IMR-90 (cell line): Measurements from ENCODE around the gene LARP1. TPM values are rescaled to one million over a fixed set of nuclear protein-coding genes. Genes with fewer than 3 reads are reported as not detected.

ENCODE experiments used
- ATAC-seq: fragments of 200-7000 bp; cut with Tn5 transposase; 2 replicates; pipeline ENCODE4 v1.9.1; 2020; ENCODE audit warnings: low read depth, mild to moderate bottlenecking, moderate library complexity
- BruUV-seq: library from RNA; stranded (reverse); fragments of 400-500 nt; replicated peaks from 2 replicates; lab custom pipeline; 2021; lab: Mats Ljungman, UMichigan
- CTCF ChIA-PET: fragments of 300-600 bp; formaldehyde crosslinking; extraction: SDS; loops from one replicate; lab custom pipeline; 2021; ENCODE audit warnings: antibody characterized with exemption; lab: Yijun Ruan, JAX
- POLR2A ChIA-PET: fragments of 300-600 bp; sonication (Branson Sonifier 250); formaldehyde crosslinking; loops from one replicate; lab custom pipeline; 2022; ENCODE audit warnings: antibody characterized with exemption; ENCODE audit not compliant: unreplicated experiment; lab: Charles Lee
- DNase-seq: peaks from one replicate; pipeline ENCODE4 v3.0.0; 2013
- H2AFZ ChIP-seq: replicated peaks from 2 replicates; pipeline ENCODE3; 2013; ENCODE audit warnings: low read length, mild to moderate bottlenecking; ENCODE audit not compliant: poor library complexity
- H2AK5ac ChIP-seq: 2 replicates; pipeline ENCODE4 v1.6.1; 2013; ENCODE audit warnings: low read depth, low read length, inconsistent platforms
- H2AK9ac ChIP-seq: replicated peaks from 2 replicates; pipeline ENCODE3; 2013; ENCODE audit warnings: mild to moderate bottlenecking, low read depth, low read length, moderate library complexity; ENCODE audit not compliant: poor library complexity
- H2BK120ac ChIP-seq: 2 replicates; pipeline ENCODE4 v1.6.1; 2013; ENCODE audit warnings: low read depth, low read length, inconsistent platforms
- H2BK15ac ChIP-seq: 3 replicates; pipeline ENCODE4 v1.6.1; 2013; ENCODE audit warnings: low read depth, low read length, inconsistent platforms
- H2BK20ac ChIP-seq: 2 replicates; pipeline ENCODE4 v1.6.1; 2013; ENCODE audit warnings: low read depth, mild to moderate bottlenecking, inconsistent platforms, low read length, moderate library complexity
- H2BK5ac ChIP-seq: 2 replicates; pipeline ENCODE4 v1.6.1; 2013; ENCODE audit warnings: mild to moderate bottlenecking, low read depth, low read length, inconsistent platforms; ENCODE audit not compliant: poor library complexity, severe bottlenecking
- H3K14ac ChIP-seq: replicated peaks from 2 replicates; pipeline ENCODE4 v1.6.1; 2013; ENCODE audit warnings: low read depth, low read length, inconsistent platforms
- H3K18ac ChIP-seq: 2 replicates; pipeline ENCODE4 v1.6.1; 2013; ENCODE audit warnings: low read depth, low read length, control low read depth
- H3K23ac ChIP-seq: 2 replicates; pipeline ENCODE4 v1.6.1; 2013; ENCODE audit warnings: low read depth, low read length, inconsistent platforms
- H3K27ac ChIP-seq: 2 replicates; pipeline ENCODE4 v1.5.1; 2013; ENCODE audit warnings: mild to moderate bottlenecking, control low read depth, low read length; ENCODE audit not compliant: insufficient read depth
- H3K27me3 ChIP-seq: 2 replicates; pipeline ENCODE4 v1.6.1; 2013; ENCODE audit warnings: low read length; ENCODE audit not compliant: control insufficient read depth, insufficient read depth
- H3K36me3 ChIP-seq: 2 replicates; pipeline ENCODE4 v1.6.1; 2013; ENCODE audit warnings: low read length, mixed read lengths; ENCODE audit not compliant: control insufficient read depth, insufficient read depth
- H3K4ac ChIP-seq: 2 replicates; pipeline ENCODE4 v1.6.1; 2013; ENCODE audit warnings: low read depth, low read length, inconsistent platforms
- H3K4me1 ChIP-seq: 2 replicates; pipeline ENCODE4 v1.6.1; 2013; ENCODE audit warnings: low read length, mixed read lengths; ENCODE audit not compliant: control insufficient read depth, insufficient read depth
- H3K4me2 ChIP-seq: 2 replicates; pipeline ENCODE4 v1.6.1; 2013; ENCODE audit warnings: low read depth, mild to moderate bottlenecking, control low read depth, low read length, moderate library complexity
- H3K4me3 ChIP-seq: 2 replicates; pipeline ENCODE4 v1.5.1; 2013; ENCODE audit warnings: low read depth, mild to moderate bottlenecking, control low read depth, low read length, moderate library complexity; ENCODE audit not compliant: insufficient read depth
- H3K56ac ChIP-seq: 2 replicates; pipeline ENCODE4 v1.6.1; 2013; ENCODE audit warnings: low read length, inconsistent platforms; ENCODE audit not compliant: insufficient read depth; ENCODE audit errors: extremely low read depth
- H3K79me1 ChIP-seq, 2 experiments: 2 replicates each; pipeline ENCODE4 v1.6.1; 2013; ENCODE audit warnings: low read length in 2 of 2, inconsistent platforms in 1 of 2, low read depth in 1 of 2
- H3K9ac ChIP-seq: 2 replicates; pipeline ENCODE4 v1.6.1; 2013; ENCODE audit warnings: low read depth, low read length, control low read depth
- H3K9me1 ChIP-seq: 2 replicates; pipeline ENCODE4 v1.6.1; 2013; ENCODE audit warnings: low read length, inconsistent platforms; ENCODE audit not compliant: insufficient read depth
- H3K9me3 ChIP-seq: 2 replicates; pipeline ENCODE4 v1.6.1; 2013; ENCODE audit warnings: low read length; ENCODE audit not compliant: control insufficient read depth, insufficient read depth
- H4K20me1 ChIP-seq: 2 replicates; pipeline ENCODE4 v1.6.1; 2013; ENCODE audit warnings: low read length, inconsistent platforms; ENCODE audit not compliant: insufficient read depth
- H4K5ac ChIP-seq: 2 replicates; pipeline ENCODE4 v1.6.1; 2013; ENCODE audit warnings: mild to moderate bottlenecking, low read depth, low read length, control low read depth
- H4K8ac ChIP-seq, 2 experiments: 2 replicates each; pipeline ENCODE4 v1.6.1; 2013; ENCODE audit warnings: low read depth in 2 of 2, low read length in 2 of 2, control low read depth in 1 of 2, inconsistent platforms in 1 of 2
- H4K91ac ChIP-seq: 2 replicates; pipeline ENCODE4 v1.6.1; 2013; ENCODE audit warnings: low read depth, low read length, inconsistent platforms; ENCODE audit not compliant: insufficient read depth
- BHLHE40 ChIP-seq: fragments of 150-350 bp; IDR thresholded peaks from 2 replicates; pipeline ENCODE4 v1.6.1; 2016; ENCODE audit warnings: mild to moderate bottlenecking, low read depth, low read length
- CEBPB ChIP-seq: IDR thresholded peaks from 2 replicates; pipeline ENCODE4 v1.6.1; 2012; ENCODE audit warnings: low read depth, low read length, improper control_type of control experiment
- CHD1 ChIP-seq: IDR thresholded peaks from 2 replicates; pipeline ENCODE4 v1.6.1; 2012; ENCODE audit warnings: low read depth, low read length, improper control_type of control experiment
- FOS ChIP-seq: fragments of 150-350 bp; IDR thresholded peaks from 2 replicates; pipeline ENCODE4 v1.6.1; 2016; ENCODE audit warnings: low read depth, low read length
- MAFK ChIP-seq: IDR thresholded peaks from 2 replicates; pipeline ENCODE4 v1.6.1; 2012; ENCODE audit warnings: low read depth, low read length, improper control_type of control experiment
- MXI1 ChIP-seq: IDR thresholded peaks from 2 replicates; pipeline ENCODE4 v1.6.1; 2012; ENCODE audit warnings: low read depth, mild to moderate bottlenecking, low read length, moderate library complexity, borderline replicate concordance
- NFE2L2 ChIP-seq: fragments of 150-350 bp; IDR thresholded peaks from 2 replicates; pipeline ENCODE4 v1.6.1; 2016; ENCODE audit warnings: low read depth, mild to moderate bottlenecking, low read length
- POLR2A ChIP-seq: IDR thresholded peaks from 2 replicates; pipeline ENCODE4 v1.6.1; 2012; ENCODE audit warnings: mild to moderate bottlenecking, low read depth, low read length
- RAD21 ChIP-seq: IDR thresholded peaks from 2 replicates; pipeline ENCODE4 v1.6.1; 2012; ENCODE audit warnings: low read length, improper control_type of control experiment
- RCOR1 ChIP-seq: IDR thresholded peaks from 2 replicates; pipeline ENCODE4 v1.6.1; 2012; ENCODE audit warnings: mild to moderate bottlenecking, low read length, improper control_type of control experiment; ENCODE audit not compliant: insufficient replicate concordance
- RFX5 ChIP-seq: IDR thresholded peaks from 2 replicates; pipeline ENCODE4 v1.8.0; 2012; ENCODE audit warnings: low read depth, mild to moderate bottlenecking, low read length, moderate library complexity
- SMC3 ChIP-seq: fragments of 150-350 bp; IDR thresholded peaks from 2 replicates; pipeline ENCODE4 v1.6.1; 2016; ENCODE audit warnings: low read depth, mild to moderate bottlenecking, antibody characterized with exemption, low read length, moderate library complexity
- WGBS, 2 experiments: methylation state at CpG; one replicate each; pipeline versions ENCODE4 v1.1.5 to v1.1.7; 2013; ENCODE audit warnings: missing lambda C conversion rate in 2 of 2; ENCODE audit not compliant: insufficient read length in 1 of 2; ENCODE audit errors: extremely low coverage in 2 of 2; 5-methylcytosine and 5-hydroxymethylcytosine counted together
- dilution Hi-C: fragments of 300-500 bp; cut with HindIII; formaldehyde crosslinking; loops from one replicate; pipeline ENCODE4 v1.14.3; 2018; ENCODE audit warnings: low sequenced_read_pairs; ENCODE audit not compliant: unreplicated experiment
- in situ Hi-C: fragments of 300-500 bp; cut with MboI; formaldehyde crosslinking; loops from 3 replicates; pipeline ENCODE4 v1.14.3; 2019; ENCODE audit warnings: low sequenced_read_pairs, inconsistent platforms, mixed read lengths
- intact Hi-C: fragments of 100-400 bp; cut with micrococcal nuclease; formaldehyde crosslinking; loops from 2 replicates; pipeline ENCODE4 v1.10.0; 2022
- polyA plus RNA-seq, 3 experiments: library from polyadenylated mRNA; depleted of rRNA; stranded (reverse); fragments of >200 nt; gene quantifications; 2 replicates each; pipeline ENCODE4 v1.2.3, GENCODE V29; 2012; ENCODE audit warnings: low replicate concordance in 1 of 3
- total RNA-seq: library from RNA; depleted of rRNA; stranded (reverse); fragments of >200 nt; gene quantifications from 2 replicates; pipeline ENCODE4 v1.2.3, GENCODE V29; 2012
- TF ChIP-seq, protein P1 (sequence below): fragments of 150-350 bp; IDR thresholded peaks from 2 replicates; pipeline ENCODE4 v1.6.1; 2016; ENCODE audit warnings: low read depth, mild to moderate bottlenecking, low read length, moderate library complexity, borderline replicate concordance
- TF ChIP-seq, protein P2 (sequence below): fragments of 150-350 bp; IDR thresholded peaks from 2 replicates; pipeline ENCODE4 v1.6.1; 2017; ENCODE audit warnings: mild to moderate bottlenecking, antibody characterized with exemption, low read length, low read depth
- TF ChIP-seq, protein P3 (sequence below): conservative IDR thresholded peaks from 2 replicates; pipeline ENCODE4 v1.5.1; 2012; ENCODE audit warnings: mild to moderate bottlenecking, low read depth, low read length, improper control_type of control experiment

Gene LARP1
- total and polyA plus RNA-seq, 2 of the 4 experiments (the other 2 are of a cell fraction), result 47.3 to 77.4 TPM

DNA sequence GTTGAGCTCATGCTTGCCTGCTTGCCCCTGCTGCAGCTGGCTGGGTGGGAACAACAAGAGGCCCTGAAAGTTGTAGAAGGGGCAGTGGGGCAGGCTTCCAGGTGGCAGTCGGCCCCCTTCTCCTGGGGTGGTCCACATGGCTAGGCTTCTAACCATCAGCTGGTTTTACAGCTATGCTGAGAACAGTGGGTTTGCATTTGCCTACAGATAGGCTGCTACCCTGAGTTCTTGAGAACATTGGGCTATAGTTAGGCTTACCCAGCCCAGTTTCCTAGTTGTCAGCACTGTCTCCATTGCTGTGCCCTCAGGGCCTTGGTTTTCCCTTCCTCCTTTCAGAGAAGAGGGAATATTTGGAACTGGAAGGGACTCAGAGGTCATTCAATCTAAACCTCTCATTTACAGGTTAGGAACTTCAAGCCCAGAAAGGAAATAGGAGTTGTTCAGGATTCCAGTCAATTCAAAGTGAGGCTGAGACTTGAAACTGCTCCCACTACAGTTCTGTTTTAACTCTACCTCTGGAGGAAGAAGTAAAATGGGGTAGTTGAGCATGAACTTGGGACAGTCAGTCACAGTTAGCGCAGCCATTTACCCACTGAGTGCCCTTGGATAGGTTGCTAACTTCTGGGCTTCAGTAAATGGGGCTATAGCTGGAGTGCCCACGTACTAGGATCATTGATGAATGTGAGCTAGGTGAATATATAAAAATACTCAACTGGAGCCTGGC, 11.5 kb downstream of the LARP1 start:
- Histone ChIP-seq H4K5ac (no peak overlapping the region), H3K18ac (no peak overlapping the region), H2BK5ac (no peak overlapping the region), H3K27me3 (no peaks in the 10 kb centered on the region), H3K23ac (peak overlapping the region; percentile 31), H3K4me3 (no peak overlapping the region), H3K9ac (no peak overlapping the region), H2BK15ac (no peak overlapping the region), H3K36me3 (no peaks in the 10 kb centered on the region), H3K14ac (0 out of 2 replicates have a peak overlapping the region, but pooled peaks have one; percentile 11), H3K4ac (no peak overlapping the region), H2AK9ac (no peak overlapping the region), H3K9me3 (no peaks in the 10 kb centered on the region), H2AFZ (no peak overlapping the region), H4K91ac (no peak overlapping the region), H2BK20ac (no peak overlapping the region), H3K9me1 (peaks cover 49% of the 10 kb centered on the region), H4K8ac (no peak overlapping the region), H3K27ac (no peak overlapping the region), H4K20me1 (peaks cover 97% of the 10 kb centered on the region), H3K4me2 (no peak overlapping the region), H3K4me1 (peaks cover 24% of the 10 kb centered on the region), H2AK5ac (no peak overlapping the region), H3K79me1 (peaks cover 21 to 81% of the 10 kb centered on the region in 2 experiments), H2BK120ac (no peak overlapping the region), H3K56ac (no peak overlapping the region)
- intact Hi-C loops (no loop called here), in situ Hi-C loops (no loop called here), dilution Hi-C loops (no loop called here)
- no TSS peak for BruUV-seq
- DNase-seq, result no peak
- CTCF ChIA-PET, result interaction anchor here (0.6 kb wide), 1 partner anchor 58 kb away, joined by 8 read pairs; no protein-coding TSS in a partner anchor
- POLR2A ChIA-PET, result no interaction called here
- no peak for ATAC-seq
- WGBS, 2 experiments, result 0% methylated on average over 1 of the region's 3 CpGs; no CpG with 5 or more reads in 1 of the 2 experiments
- TF ChIP-seq MAFK (no peak), CHD1 (no peak), CEBPB (no peak), RAD21 (no peak), NFE2L2 (no peak), BHLHE40 (no peak), MXI1 (no peak), POLR2A (no peak), SMC3 (no peak), RFX5 (no peak), FOS (no peak), RCOR1 (no peak)
- TF ChIP-seq, protein P1, sequence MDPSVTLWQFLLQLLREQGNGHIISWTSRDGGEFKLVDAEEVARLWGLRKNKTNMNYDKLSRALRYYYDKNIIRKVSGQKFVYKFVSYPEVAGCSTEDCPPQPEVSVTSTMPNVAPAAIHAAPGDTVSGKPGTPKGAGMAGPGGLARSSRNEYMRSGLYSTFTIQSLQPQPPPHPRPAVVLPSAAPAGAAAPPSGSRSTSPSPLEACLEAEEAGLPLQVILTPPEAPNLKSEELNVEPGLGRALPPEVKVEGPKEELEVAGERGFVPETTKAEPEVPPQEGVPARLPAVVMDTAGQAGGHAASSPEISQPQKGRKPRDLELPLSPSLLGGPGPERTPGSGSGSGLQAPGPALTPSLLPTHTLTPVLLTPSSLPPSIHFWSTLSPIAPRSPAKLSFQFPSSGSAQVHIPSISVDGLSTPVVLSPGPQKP, result no peak
- TF ChIP-seq, protein P2, sequence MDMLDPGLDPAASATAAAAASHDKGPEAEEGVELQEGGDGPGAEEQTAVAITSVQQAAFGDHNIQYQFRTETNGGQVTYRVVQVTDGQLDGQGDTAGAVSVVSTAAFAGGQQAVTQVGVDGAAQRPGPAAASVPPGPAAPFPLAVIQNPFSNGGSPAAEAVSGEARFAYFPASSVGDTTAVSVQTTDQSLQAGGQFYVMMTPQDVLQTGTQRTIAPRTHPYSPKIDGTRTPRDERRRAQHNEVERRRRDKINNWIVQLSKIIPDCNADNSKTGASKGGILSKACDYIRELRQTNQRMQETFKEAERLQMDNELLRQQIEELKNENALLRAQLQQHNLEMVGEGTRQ, result no peak
- TF ChIP-seq, protein P3, sequence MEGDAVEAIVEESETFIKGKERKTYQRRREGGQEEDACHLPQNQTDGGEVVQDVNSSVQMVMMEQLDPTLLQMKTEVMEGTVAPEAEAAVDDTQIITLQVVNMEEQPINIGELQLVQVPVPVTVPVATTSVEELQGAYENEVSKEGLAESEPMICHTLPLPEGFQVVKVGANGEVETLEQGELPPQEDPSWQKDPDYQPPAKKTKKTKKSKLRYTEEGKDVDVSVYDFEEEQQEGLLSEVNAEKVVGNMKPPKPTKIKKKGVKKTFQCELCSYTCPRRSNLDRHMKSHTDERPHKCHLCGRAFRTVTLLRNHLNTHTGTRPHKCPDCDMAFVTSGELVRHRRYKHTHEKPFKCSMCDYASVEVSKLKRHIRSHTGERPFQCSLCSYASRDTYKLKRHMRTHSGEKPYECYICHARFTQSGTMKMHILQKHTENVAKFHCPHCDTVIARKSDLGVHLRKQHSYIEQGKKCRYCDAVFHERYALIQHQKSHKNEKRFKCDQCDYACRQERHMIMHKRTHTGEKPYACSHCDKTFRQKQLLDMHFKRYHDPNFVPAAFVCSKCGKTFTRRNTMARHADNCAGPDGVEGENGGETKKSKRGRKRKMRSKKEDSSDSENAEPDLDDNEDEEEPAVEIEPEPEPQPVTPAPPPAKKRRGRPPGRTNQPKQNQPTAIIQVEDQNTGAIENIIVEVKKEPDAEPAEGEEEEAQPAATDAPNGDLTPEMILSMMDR, result no peak
